ENCODE data around the gene SLC22A5. TPM values are rescaled to one million over a fixed set of nuclear protein-coding genes. Genes with fewer than 3 reads are reported as not detected.
A peak's percentile ranks its signal among the peaks of the same experiment; 100 is the strongest.

Gene SLC22A5
- total RNA-seq, 2 experiments from 2014 or later = 4.0 to 4.1 TPM

DNA sequence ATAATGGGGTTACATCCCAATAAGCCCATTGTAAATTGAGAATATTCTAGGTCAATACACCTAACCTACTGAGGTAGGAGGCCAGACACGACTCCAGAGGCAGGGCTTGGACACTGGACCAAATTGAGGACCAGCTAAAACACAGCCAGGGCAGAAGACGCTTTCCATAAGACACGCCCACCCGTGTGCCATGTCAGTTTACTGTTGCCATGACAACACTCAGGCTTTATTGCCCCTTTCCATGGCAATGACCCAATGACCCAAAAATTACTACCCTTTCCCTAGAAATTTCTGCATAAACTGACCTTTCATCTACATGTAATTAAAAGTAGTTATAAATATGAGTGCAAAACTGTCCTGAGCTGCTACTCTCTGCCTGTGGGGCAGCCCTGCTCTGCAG lies 43.8 kb upstream of the SLC22A5 start:
- Mint-ChIP-seq H3K27ac (no peak overlapping the region), H3K4me3 (no peak overlapping the region), H3K27me3 (no peaks in the 10 kb centered on the region), H3K36me3 (ENCODE audit: low read depth) (no peaks in the 10 kb centered on the region), H3K4me1 (ENCODE audit: low read depth) (no peaks in the 10 kb centered on the region), H3K9me3 (no peaks in the 10 kb centered on the region)
- CTCF ChIA-PET = interaction anchor here (1.2 to 3.0 kb wide), 5 partner anchors 8 to 124 kb away, joined by 3 to 11 read pairs (median 4); no protein-coding TSS in a partner anchor
- ATAC-seq = no peak
- no peak for DNase-seq
- POLR2A ChIA-PET = no interaction called here
- TF ChIP-seq CTCF (IDR thresholded peaks at IDR 0.05) = no peak
- intact Hi-C loops (cut with micrococcal nuclease) = no loop called here

DNA sequence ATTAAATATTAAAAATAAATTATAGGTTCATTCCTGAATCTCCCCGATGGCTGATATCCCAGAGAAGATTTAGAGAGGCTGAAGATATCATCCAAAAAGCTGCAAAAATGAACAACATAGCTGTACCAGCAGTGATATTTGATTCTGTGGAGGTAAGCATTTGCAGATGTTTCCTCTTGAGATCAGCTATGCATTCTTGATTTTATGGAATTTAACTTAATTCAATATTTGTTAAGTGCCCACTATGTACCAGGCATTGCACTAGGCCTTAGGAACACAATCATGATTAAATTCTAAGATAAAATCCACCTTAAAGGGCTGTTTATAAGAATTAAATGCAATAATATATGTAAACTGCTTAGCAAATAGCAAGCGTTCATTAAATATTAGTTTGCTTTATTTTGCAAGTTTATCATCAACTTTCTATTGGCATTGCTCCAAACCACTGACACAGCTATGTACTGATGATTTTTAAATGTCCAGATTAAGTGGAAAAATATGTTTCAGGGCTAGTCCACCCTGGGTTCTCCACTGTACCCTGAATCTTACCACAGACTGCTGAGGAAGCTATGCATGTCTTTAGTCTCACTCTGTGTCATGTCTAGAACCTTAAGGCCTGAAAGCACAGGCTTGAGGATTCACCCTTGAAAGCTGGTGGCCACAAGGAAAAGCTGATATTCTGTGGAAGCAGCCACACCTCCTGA lies 42.1 kb upstream of the SLC22A5 start:
- Mint-ChIP-seq H3K9me3 (no peaks in the 10 kb centered on the region), H3K4me3 (no peak overlapping the region), H3K27ac (no peak overlapping the region), H3K4me1 (ENCODE audit: low read depth) (no peaks in the 10 kb centered on the region), H3K27me3 (no peaks in the 10 kb centered on the region), H3K36me3 (ENCODE audit: low read depth) (no peaks in the 10 kb centered on the region)
- ChIA-PET CTCF (interaction anchor here (1.7 kb wide), 1 partner anchor 54 kb away, joined by 4 read pairs; no protein-coding TSS in a partner anchor), POLR2A (no interaction called here)
- ATAC-seq = no peak
- intact Hi-C loops (cut with micrococcal nuclease) = no loop called here
- DNase-seq = no peak
- no peak for TF ChIP-seq CTCF (IDR thresholded peaks at IDR 0.05)

DNA sequence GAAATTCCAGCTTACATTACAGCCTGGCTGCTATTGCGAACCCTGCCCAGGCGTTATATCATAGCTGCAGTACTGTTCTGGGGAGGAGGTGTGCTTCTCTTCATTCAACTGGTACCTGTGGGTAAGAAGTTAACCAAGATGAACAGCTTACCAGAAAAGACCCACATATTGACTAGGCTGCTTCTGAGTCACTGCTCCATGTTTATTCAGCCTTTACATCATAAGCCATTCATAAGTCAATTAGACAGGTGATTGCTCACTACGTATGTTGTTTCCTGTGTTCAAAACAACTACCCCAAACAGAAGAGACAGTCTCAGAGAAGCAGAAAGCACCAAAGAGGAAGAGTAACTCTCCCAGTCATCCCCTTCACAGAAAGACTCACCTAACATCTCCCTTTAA lies 34.7 kb upstream of the SLC22A5 start:
- Mint-ChIP-seq H3K36me3 (ENCODE audit: low read depth) (peaks cover 1% of the 10 kb centered on the region), H3K27ac (no peak overlapping the region), H3K4me3 (no peak overlapping the region), H3K27me3 (no peaks in the 10 kb centered on the region), H3K4me1 (ENCODE audit: low read depth) (no peaks in the 10 kb centered on the region), H3K9me3 (no peaks in the 10 kb centered on the region)
- POLR2A ChIA-PET = no interaction called here
- intact Hi-C loops (cut with micrococcal nuclease) = no loop called here
- TF ChIP-seq CTCF (IDR thresholded peaks at IDR 0.05) = no peak
- DNase-seq = no peak
- ATAC-seq = peak; percentile 66
- CTCF ChIA-PET = interaction anchor here (1.0 to 3.5 kb wide), 4 partner anchors 10 to 745 kb away, joined by 3 to 11 read pairs (median 4); no protein-coding TSS in a partner anchor

- intact Hi-C loops (cut with micrococcal nuclease) = no loop called here
- CTCF ChIA-PET = interaction anchor here (1.0 to 3.5 kb wide), 4 partner anchors 11 to 746 kb away, joined by 3 to 11 read pairs (median 4); no protein-coding TSS in a partner anchor
Observed at GRCh38 chr5:132335402-132335801, 34.1 kb upstream of the SLC22A5 start.

More at GRCh38 chr5:132335402-132335801, 34.1 kb upstream of the SLC22A5 start:
- no peak for DNase-seq
- no peak for TF ChIP-seq CTCF (IDR thresholded peaks at IDR 0.05)
- POLR2A ChIA-PET = no interaction called here
- no peaks in the 10 kb centered on the region for H3K27me3 Mint-ChIP-seq
- no peaks in the 10 kb centered on the region for H3K4me1 Mint-ChIP-seq (ENCODE audit: low read depth)
- ATAC-seq = no peak
- no peak overlapping the region for H3K27ac Mint-ChIP-seq
- no peaks in the 10 kb centered on the region for H3K9me3 Mint-ChIP-seq
- H3K4me3 Mint-ChIP-seq = no peak overlapping the region
- H3K36me3 Mint-ChIP-seq (ENCODE audit: low read depth) = peaks cover 1% of the 10 kb centered on the region
